Brain microvascular endothelial cell (primary cell): Measurements from ENCODE around the gene C16orf89.

Source experiments
- DNase-seq: peaks from one replicate; pipeline ENCODE4 v3.0.0-alpha.2; 2020
- H3K27ac ChIP-seq: fragments of 250-450 bp; sonication (Bioruptor Pico); 2 replicates; pipeline ENCODE4 v1.5.1; 2020; ENCODE audit warnings: mild to moderate bottlenecking, moderate library complexity
- H3K27me3 ChIP-seq: fragments of 250-450 bp; sonication (Bioruptor Pico); replicated peaks from 2 replicates; pipeline ENCODE4 v1.5.1; 2020; ENCODE audit warnings: mild to moderate bottlenecking
- H3K36me3 ChIP-seq: fragments of 250-450 bp; sonication (Bioruptor Pico); replicated peaks from 2 replicates; pipeline ENCODE4 v1.5.1; 2020; ENCODE audit warnings: mild to moderate bottlenecking
- H3K4me3 ChIP-seq: 2 replicates; pipeline ENCODE4 v1.5.1; 2011; ENCODE audit warnings: low read depth, mild to moderate bottlenecking, control low read depth, low read length, moderate library complexity
- CTCF ChIP-seq: IDR thresholded peaks from 2 replicates; pipeline ENCODE4 v1.5.1; 2011; ENCODE audit warnings: low read depth, mild to moderate bottlenecking, moderate library complexity, low read length, control low read depth, inconsistent platforms; ENCODE audit errors: missing control alignments
- in situ Hi-C: cut with HindIII; loops from 2 replicates; pipeline ENCODE4 v1.10.0; 2017; ENCODE audit warnings: low sequenced_read_pairs, low pct_ligation_motif_present

Gene C16orf89

GRCh38 chr16:5059386-5060072, 6.2 kb downstream of the C16orf89 start:
- no peak for DNase-seq
- in situ Hi-C loops = no loop called here
- no peaks in the 10 kb centered on the region for H3K36me3 ChIP-seq
- TF ChIP-seq CTCF = no peak
- H3K4me3 ChIP-seq = no peak overlapping the region
- no peak overlapping the region for H3K27ac ChIP-seq
- H3K27me3 ChIP-seq = no peaks in the 10 kb centered on the region

GRCh38 chr16:5058476-5058875, 7.3 kb downstream of the C16orf89 start:
- H3K27ac ChIP-seq = no peak overlapping the region
- DNase-seq = peak; percentile 45

GRCh38 chr16:5056352-5056751, 9.4 kb downstream of the C16orf89 start:
- TF ChIP-seq CTCF = peak; percentile 71
- in situ Hi-C loops = no loop called here
- no peak overlapping the region for H3K4me3 ChIP-seq
- H3K27ac ChIP-seq = no peak overlapping the region
- DNase-seq = peak; percentile 18
- H3K36me3 ChIP-seq = no peaks in the 10 kb centered on the region
- no peaks in the 10 kb centered on the region for H3K27me3 ChIP-seq

More at GRCh38 chr16:5058476-5058875, 7.3 kb downstream of the C16orf89 start:
- Histone ChIP-seq H3K4me3 (no peak overlapping the region), H3K27me3 (no peaks in the 10 kb centered on the region), H3K36me3 (no peaks in the 10 kb centered on the region)
- in situ Hi-C loops = no loop called here
- TF ChIP-seq CTCF = peak; percentile 52

GRCh38 chr16:5054876-5055865, 10.6 kb downstream of the C16orf89 start:
- Histone ChIP-seq H3K27ac (no peak overlapping the region), H3K4me3 (no peak overlapping the region), H3K36me3 (no peaks in the 10 kb centered on the region), H3K27me3 (no peaks in the 10 kb centered on the region)
- no peak for TF ChIP-seq CTCF
- no peak for DNase-seq
- in situ Hi-C loops = no loop called here

- H3K27ac ChIP-seq = no peak overlapping the region
- no peak for DNase-seq
- no peaks in the 10 kb centered on the region for H3K27me3 ChIP-seq
- no peaks in the 10 kb centered on the region for H3K36me3 ChIP-seq
- in situ Hi-C loops = no loop called here
- TF ChIP-seq CTCF = no peak
- no peak overlapping the region for H3K4me3 ChIP-seq
These were observed 18.8 kb downstream of the C16orf89 start for GRCh38 chr16:5046914-5047313.
